ENCODE results near the gene VIPR1.

VIPR1 gene

GRCh38 chr3:42509111-42509510 is 6.7 kb downstream of the VIPR1 start:
- DNase-seq (ENCODE audit: insufficient read length, low spot score), result no peak
- FAIRE-seq, result no peak

DNA sequence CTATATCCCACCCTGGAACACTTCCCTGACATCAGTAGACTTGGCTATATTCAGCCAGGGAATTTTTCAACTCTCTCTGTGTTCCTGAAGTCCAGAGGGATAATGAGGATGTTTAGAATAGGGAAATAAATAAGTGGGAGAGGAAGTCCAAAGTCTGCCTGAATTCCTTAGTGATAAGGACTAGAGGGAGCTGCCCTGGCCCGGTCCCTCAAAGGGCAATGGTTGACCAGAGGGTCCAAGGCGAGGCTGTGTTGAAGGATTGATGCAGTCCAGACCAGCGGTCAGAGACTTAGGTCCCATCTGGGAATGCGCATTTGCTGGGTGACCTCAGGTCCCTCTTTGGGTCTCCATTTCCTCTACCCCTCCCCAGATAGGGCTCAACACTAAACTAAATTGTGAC is 7.9 kb downstream of the VIPR1 start:
- FAIRE-seq (no peak), DNase-seq (ENCODE audit: insufficient read length, low spot score) (no peak)

DNA sequence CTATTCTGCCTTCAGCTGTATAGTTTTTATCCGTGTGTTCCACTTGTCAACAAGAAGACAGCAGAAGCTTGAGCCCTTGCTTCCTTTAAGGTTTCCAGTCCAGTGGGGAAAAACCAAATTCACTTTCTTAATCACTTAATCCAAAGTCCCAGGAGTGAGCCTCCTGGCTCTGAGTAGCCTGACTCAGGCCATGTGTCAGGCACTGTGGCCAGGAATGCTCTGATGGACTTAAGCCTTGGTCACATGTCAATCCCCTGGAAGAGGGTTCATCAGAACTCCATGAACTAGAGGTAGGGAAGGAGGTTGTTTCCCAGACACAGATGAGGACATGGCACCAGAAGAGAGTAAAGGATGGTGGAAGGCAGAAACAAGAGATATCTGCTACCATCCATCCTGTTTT is 8.8 kb downstream of the VIPR1 start:
- DNase-seq (ENCODE audit: insufficient read length, low spot score) (no peak), FAIRE-seq (no peak)

DNA sequence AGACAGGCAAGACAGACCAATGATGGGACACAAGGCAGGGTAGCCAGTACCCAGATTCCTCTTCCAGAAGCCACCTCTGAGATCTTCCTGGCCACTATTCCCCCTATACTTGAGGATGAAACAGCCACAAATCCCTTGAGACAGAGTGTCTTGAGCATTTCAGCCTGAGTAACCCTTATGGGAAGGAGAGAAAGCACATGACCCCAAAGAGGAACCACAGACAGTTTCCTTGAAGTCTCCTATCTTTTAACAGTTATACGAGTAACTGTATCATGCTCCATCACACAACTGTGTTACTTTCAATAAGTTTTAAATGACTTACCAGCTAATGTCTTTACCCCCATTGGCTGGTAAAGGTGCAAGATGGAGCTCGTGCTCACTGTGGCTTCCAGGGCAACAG is 9.3 kb downstream of the VIPR1 start:
- FAIRE-seq (no peak), DNase-seq (ENCODE audit: insufficient read length, low spot score) (no peak)

DNA sequence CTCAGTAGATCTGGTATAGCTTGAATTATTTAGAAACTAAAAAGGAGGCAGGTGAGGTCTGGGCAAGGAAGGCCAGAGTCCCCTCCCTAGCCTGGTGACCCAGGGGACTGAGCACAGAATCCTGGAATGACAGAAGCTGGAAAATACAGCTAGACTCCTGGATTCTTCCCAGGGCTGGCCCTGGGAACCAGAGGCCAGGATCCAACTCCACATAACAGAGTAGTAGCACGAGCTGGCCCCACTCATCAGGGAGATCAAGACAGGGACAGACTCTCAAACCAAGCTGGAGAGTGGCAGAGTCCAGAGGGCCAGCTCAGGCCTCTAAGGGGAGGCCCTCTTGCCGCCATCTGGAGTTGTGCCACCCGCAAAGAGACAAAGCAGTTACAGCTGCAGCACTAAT is 10.7 kb downstream of the VIPR1 start:
- FAIRE-seq (no peak), DNase-seq (ENCODE audit: insufficient read length, low spot score) (no peak)

DNA sequence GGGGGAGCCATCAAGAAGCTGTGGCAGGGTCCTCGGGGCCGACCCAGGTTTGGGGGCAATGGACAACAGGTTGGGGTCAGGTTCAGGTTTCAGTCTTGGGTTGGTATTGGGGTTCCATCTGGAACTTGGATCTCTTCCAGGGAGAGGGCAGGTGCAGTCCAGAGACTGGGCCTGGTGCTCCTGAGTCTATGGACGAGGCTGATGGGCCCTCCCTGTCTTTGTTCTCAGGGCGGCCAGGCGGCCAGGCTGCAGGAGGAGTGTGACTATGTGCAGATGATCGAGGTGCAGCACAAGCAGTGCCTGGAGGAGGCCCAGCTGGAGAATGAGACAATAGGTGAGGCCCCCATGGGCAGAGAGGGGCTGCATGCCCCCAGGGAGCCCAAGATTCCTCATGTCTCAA is 11.1 kb downstream of the VIPR1 start:
- FAIRE-seq (no peak), DNase-seq (ENCODE audit: insufficient read length, low spot score) (no peak)

DNA sequence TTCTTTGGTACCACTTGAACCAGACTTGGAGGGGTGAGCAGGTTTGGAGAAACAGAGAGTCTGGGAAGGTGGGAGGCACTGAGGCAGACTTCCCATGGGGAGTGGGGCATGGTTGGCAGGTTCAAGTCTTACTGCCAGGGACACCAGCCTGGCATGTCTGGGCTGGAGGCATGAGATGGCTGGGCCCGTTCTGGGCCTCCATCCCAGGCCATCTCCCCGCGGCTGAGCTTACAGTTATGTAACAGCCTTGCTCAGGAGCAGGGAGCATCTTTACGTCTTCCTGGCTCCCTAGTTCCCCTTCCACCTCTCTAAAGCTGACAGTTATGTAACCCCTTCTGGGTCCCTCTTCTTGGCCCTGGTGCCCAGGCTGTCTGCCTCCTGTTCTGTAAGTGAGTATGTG is 12.4 kb downstream of the VIPR1 start:
- no peak for DNase-seq (ENCODE audit: insufficient read length, low spot score)
- FAIRE-seq, result no peak

DNA sequence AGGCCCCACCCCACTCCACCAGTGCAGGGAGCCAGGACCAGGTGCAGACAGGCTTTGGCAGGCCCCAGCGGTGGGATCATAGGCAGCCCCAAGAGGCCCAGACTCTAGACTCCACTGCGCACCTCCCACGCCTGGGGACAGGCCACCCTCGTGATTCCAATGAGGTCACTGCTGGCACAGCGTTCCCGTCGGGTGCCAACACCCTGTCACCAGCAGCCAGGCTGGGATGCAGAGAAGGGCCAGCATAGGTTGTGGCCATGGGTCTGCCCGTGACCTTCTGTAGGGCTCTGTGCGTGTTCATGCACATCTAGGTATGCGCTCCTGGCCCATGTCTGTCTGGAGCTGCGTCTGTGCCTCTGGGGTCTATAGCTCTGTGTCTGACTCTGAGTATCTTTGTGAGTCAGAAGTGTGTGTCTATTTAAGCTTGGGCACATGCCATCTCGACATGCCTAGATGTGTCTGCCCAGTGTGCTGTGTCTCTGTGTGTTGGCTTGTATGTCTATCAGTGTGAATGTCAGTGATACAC is 13.0 kb downstream of the VIPR1 start:
- no peak for DNase-seq (ENCODE audit: insufficient read length, low spot score)
- FAIRE-seq, result no peak

- FAIRE-seq (peak; percentile 59), DNase-seq (ENCODE audit: insufficient read length, low spot score) (no peak)
Measured at GRCh38 chr3:42515976-42516375, 13.5 kb downstream of the VIPR1 start.

GRCh38 chr3:42516443-42516842 is 14.0 kb downstream of the VIPR1 start:
- no peak for FAIRE-seq
- DNase-seq (ENCODE audit: insufficient read length, low spot score), result no peak

DNA sequence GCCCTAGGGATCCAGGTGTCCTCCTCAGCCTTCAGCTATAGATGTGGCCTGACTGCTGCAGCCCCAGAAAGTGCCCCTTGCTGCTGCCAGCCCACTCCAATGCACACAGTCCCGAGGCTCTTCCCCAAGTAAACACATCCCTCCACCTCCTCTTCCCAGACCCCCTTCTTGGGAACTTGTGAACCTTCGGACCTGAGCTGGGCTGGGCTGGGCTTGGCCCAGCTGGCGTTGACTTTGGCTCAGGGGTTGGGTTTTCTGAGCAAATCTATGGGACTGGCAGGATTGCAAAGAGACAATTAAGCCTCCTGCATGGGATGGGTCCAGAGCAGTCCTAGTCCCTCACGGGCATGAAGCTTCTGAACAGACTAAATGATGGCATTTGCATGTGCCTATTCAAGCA is 14.7 kb downstream of the VIPR1 start:
- FAIRE-seq, result no peak

DNA sequence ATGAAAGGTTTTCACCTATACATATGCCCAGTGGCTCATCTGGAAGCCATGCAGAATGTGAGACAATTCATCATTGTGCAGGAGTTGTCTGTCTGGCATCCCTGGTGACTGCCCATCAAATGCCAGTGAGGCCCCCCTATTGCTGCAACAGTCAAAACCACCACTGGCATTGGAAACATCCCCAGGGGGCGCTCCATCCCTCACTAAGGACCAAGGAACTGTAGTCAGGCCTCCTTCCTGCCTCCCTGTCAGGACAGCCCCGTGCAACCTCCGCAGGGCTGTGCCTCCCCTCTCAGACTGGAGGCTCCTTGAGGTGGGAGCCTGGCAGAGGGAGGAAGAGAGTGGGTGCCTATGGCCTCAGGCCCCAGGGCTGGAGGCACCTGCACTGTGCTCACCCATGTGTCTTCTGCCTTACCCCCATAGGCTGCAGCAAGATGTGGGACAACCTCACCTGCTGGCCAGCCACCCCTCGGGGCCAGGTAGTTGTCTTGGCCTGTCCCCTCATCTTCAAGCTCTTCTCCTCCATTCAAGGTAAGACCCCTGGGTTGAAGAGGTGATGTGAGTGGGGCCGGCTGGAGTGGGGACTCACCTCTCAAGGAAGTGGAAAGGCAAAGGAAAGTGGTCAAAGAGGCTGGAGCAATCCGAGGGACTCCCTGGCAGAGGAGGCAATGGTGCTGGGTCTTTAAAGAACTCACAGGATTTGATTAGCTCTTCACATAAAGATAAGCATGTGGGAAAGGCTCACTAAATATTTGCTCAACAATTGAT is 16.5 kb downstream of the VIPR1 start:
- DNase-seq (ENCODE audit: insufficient read length, low spot score) (no peak), FAIRE-seq (no peak)

More for the DNA sequence above, 14.7 kb downstream of the VIPR1 start:
- DNase-seq (ENCODE audit: insufficient read length, low spot score), result no peak

- FAIRE-seq, result no peak
- no peak for DNase-seq (ENCODE audit: insufficient read length, low spot score)
Measured at GRCh38 chr3:42519568-42519962, 17.1 kb downstream of the VIPR1 start.

GRCh38 chr3:42520336-42520735 is 17.9 kb downstream of the VIPR1 start:
- no peak for FAIRE-seq

DNA sequence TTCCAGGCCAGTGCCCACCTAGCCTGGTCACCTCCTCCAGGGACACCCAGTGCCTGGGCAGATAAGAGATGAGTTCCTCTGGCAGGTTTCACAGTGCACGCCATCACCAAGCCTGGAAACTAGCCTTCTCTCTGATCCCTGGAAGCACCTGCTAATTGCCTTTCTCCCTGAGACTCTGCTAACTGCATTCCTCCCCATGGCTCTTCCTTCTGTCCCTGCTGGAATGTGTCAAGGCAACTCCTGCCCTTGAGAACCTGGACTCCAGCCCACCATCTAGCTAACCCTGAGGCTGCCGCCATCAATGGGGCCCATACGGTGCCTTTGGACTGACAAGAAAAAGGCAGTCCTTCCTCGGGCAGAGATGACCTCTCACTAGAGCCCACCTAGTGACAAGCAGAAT is 18.5 kb downstream of the VIPR1 start:
- DNase-seq (ENCODE audit: insufficient read length, low spot score) (no peak), FAIRE-seq (no peak)

More at GRCh38 chr3:42520336-42520735, 17.9 kb downstream of the VIPR1 start:
- no peak for DNase-seq (ENCODE audit: insufficient read length, low spot score)

GRCh38 chr3:42524751-42525150 is 22.3 kb downstream of the VIPR1 start:
- DNase-seq (ENCODE audit: insufficient read length, low spot score) (no peak), FAIRE-seq (no peak)

GRCh38 chr3:42525212-42525611 is 22.8 kb downstream of the VIPR1 start:
- FAIRE-seq, result no peak
- DNase-seq (ENCODE audit: insufficient read length, low spot score), result no peak

DNA sequence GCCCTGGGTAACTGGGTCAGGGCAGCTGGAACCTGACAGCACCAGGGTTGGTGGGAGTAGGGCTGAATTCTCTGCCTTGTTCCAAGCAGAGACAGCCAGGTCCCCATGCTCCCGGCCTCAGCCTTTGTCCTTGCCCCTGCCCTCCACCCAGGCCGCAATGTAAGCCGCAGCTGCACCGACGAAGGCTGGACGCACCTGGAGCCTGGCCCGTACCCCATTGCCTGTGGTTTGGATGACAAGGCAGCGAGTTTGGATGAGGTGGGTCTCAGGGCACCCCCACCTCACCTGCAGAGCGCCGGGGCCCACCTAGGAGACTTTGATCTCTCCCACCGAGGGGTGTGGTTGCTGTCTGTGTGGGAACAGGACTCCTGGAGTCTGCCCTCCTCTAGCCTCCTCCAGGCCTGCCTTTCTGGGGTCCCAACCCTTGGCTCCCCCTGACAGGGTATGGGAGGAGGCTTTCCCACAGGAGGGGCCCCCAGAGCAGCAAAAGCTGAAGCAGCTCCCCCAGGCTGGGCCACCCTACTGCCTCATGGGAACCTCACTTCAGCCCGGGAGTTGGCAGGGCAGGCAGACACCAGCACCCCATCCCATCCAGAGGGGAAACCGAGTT is 23.4 kb downstream of the VIPR1 start:
- DNase-seq (ENCODE audit: insufficient read length, low spot score), result no peak

DNA sequence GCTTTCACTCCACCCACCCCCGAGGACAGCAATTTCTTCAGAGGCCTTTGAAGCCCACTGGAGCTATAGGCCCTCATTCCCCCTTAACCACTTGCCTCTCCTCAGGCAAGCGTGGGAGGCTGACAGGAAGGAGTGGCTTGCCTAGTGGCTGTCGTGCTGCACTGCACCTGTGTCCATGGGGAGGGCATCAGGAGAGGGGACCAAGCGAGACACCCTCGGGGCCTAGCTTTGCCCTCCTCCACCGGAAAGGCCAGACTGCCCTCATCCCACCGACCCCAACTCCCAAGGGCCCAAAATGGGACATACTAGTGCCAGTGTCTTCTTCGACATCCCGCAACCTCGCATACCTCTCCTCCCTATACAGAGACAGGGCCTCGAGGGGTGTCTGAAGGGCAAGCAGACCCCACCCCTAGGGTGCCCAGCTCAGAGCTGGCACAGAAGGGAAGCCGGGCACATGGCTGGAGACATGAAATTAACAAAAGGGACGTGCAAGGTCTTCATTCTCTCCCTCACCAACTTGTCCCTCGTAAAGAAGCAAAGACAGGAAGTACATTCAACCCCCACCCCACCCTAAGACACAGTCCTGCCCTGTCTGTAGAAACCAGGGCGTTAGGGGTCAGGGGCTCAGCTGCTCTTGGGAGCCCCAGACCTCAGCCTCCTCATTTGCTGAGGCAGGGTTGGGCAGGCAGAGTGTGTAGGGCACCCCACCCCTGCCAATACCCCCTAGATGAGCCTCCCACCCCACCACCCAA is 24.3 kb downstream of the VIPR1 start:
- no peak for DNase-seq (ENCODE audit: insufficient read length, low spot score)
- FAIRE-seq, result no peak

More for the DNA sequence above, 23.4 kb downstream of the VIPR1 start:
- no peak for FAIRE-seq

GRCh38 chr3:42527368-42527917 is 25.0 kb downstream of the VIPR1 start:
- no peak for DNase-seq (ENCODE audit: insufficient read length, low spot score)
- FAIRE-seq, result no peak

DNA sequence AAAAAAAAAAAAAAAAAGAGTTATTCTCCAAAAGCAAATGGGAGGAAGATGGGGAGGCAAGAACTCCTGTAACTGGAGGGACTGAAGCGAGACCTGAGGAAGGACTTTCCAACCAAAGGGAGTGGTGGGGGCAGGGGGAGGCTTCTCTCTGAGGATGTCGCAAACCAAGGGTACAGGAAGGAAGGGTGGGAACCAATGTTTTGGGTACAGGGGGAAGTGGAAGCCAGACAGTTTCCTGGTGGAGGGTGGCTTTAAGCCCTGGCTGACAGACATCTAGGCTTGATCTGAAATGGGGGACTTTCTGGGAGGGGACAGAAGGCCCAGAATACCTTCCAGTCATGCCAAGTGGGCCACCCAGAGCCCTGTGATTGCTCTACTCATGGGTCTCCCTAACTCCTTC is 27.0 kb downstream of the VIPR1 start:
- DNase-seq (ENCODE audit: insufficient read length, low spot score) (no peak), FAIRE-seq (no peak)
